Transverse colon (tissue), 4 donors: ENCODE measurements around the gene GAB2.

Source experiments
- CTCF ChIP-seq, 5 experiments: fragments of 200-600 bp in 3 of 5; fragments of 450-650 bp in 2 of 5; sonication (generic) in 3 of 5; IDR thresholded peaks; 1 replicate in 2 of 5; 2 replicates in 3 of 5; pipeline ENCODE4 v1.5.1; 2016 to 2017; ENCODE audit warnings: antibody characterized with exemption in 5 of 5, inconsistent platforms in 3 of 5, mild to moderate bottlenecking in 2 of 5, moderate library complexity in 1 of 5
- EP300 ChIP-seq: sonication (generic); formaldehyde crosslinking; IDR thresholded peaks from one replicate; pipeline ENCODE4 v1.6.1; 2017; ENCODE audit warnings: antibody characterized with exemption, low read depth
- POLR2A ChIP-seq: fragments of 450-650 bp; IDR thresholded peaks from one replicate; pipeline ENCODE4 v1.6.1; 2016; ENCODE audit warnings: antibody characterized with exemption, mild to moderate bottlenecking, moderate library complexity
- POLR2AphosphoS5 ChIP-seq, 3 donors: sonication (generic); formaldehyde crosslinking; IDR thresholded peaks; one replicate each; pipeline ENCODE4 v1.6.1; 2016; ENCODE audit warnings: antibody characterized with exemption in 3 of 3

GRCh38 chr11:78180751-78181150, 236.9 kb downstream of the GAB2 start:
- TF ChIP-seq CTCF (IDR thresholded peaks at IDR 0.05), result no peak
- TF ChIP-seq EP300, result no peak
- TF ChIP-seq POLR2AphosphoS5 (IDR thresholded peaks at IDR 0.05), result no peak
- TF ChIP-seq POLR2A, result no peak
